NCI-H128 (cell line): ENCODE measurements around the gene ERMARD.
"Not testable (repeated sequence)": the region's sequence is repeated elsewhere in the genome, so short reads cannot be mapped to it uniquely, and the experiment has no call there.

Source experiments
- DNase-seq: peaks from one replicate; lab custom pipeline; 2025; ENCODE audit not compliant: unreplicated experiment; lab: John Stamatoyannopoulos, UW

ERMARD gene

DNA sequence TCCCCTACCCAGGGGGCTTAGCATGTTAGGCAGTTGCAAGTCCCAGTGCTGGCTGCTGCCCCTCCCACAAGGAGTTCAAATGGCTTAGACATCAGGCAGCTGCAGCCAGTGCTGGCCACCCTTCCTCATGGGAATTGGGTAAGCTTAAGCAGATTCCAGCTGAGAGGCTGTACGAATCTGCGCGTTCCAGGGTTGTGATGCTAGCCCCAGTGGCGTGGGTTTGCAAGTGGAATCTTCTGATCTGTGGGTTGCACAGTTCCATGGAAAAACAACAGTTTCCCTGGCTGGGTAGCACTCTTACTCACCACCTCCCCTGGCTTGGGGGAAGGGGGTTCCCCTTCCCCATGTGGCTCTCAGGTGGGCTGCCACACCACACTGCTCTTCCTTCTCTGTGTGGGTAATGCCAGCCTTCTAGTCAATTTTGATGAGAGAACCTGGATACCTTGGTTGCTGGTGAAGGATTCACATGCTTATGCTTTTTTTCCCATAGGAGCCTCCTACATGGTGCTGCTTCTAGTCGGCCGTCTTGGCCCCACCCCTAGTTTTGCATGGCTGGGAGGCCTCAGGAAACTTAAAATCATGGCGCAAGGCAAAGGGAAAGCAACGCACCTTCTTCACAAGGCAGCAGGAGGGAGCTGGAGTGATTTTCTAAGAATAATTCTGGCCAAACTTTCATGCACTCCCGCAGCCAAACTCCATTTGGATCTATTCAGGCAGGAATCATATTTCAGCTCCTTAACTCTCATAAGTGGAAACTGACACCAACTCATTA lies 13.0 kb upstream of the ERMARD start:
- peak; percentile 54 for DNase-seq

DNA sequence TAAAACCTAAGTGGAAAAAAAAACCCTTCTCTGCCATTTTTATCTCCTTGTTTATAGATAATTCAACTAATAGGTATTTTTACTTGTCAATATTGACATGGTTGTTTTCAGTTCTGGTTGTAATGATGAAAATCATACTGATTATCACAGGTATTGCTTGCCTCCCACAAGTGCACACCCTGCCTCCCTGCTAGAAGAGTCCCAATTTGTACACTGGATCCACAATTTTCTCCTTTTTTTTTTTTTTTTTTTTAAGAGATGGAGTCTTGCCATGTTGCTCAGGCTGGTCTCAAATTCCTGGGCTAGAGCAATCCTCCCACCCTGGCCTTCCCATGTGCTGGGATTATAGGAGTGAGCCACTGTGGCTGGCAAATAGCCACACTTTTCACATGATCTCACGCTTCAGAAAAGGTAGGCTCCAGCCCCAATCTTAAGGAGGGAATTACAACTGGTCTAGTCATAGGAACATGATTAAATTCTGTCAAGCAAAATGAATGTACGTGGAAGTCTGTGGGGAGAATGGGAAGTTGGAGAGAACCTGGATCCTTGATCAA lies 12.4 kb upstream of the ERMARD start:
- no peak for DNase-seq

DNA sequence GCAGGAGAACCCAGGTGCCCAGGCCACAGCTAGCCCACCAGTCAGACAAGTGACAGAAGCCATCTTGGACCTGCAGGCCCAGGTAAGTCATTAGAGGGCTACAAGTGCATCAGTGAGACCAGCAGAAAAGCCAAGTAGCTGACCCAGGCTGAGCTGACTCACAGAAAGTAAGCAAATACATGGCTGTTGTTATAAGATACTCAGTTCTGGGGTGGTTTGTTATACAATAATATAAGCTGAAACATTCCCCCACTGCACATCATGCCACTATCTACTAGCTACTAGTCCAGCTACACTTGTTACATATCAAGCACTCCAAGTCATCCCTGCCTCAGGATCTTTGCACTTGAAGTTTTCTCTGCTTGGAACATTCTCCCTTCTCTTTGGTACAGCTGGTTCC lies 10.1 kb upstream of the ERMARD start:
- DNase-seq = no peak

- DNase-seq = no peak
Observed at GRCh38 chr6:169745405-169745804, 6.0 kb upstream of the ERMARD start.

- DNase-seq = no peak
Observed at GRCh38 chr6:169746556-169746955, 4.9 kb upstream of the ERMARD start.

GRCh38 chr6:169752074-169752623 lies 727 bp downstream of the ERMARD start:
- DNase-seq = no peak

GRCh38 chr6:169755162-169755561 lies 3.7 kb downstream of the ERMARD start:
- DNase-seq = no peak

GRCh38 chr6:169763308-169763707 lies 11.9 kb downstream of the ERMARD start:
- no peak for DNase-seq

DNA sequence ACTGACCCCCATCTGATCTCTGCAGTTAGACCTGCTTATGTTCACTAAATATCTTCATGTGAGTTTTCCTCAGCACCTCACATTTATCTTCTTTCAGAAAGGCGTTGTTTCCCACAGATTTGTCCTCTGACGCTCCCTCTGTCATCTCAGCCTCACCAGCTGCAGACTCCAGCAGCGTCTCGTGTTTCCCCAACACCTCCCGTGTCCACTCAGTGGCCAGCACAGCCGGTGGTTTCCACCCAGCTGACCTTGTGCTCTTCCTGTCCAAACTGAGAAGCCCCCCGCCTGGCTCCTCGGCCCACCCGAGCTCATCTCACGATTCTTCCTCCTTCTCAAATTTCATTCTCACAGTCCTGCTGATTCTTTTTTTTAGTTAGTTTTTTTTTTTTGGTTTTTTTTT lies 12.5 kb downstream of the ERMARD start:
- DNase-seq = no peak

GRCh38 chr6:169765789-169766188 lies 14.4 kb downstream of the ERMARD start:
- not testable (repeated sequence) for DNase-seq

DNA sequence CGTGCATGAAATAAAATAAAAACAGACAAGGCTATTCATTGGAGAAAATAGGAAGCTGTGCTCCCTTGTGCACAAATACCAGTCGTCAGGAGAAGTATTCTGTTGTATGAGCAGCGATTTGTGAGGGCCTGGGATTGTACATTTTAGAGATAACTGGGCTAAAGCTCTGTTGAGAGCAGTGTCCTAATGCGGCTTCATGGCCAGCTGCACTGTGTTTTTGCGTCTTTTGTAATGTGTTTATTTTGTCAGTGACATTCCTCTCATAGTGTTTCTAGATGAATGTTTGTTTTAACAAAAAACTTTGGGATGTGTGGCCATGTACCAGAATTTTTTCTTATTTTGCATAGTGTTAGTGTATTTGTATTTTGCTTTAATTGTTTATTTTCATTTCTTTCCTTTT lies 14.8 kb downstream of the ERMARD start:
- no peak for DNase-seq

DNA sequence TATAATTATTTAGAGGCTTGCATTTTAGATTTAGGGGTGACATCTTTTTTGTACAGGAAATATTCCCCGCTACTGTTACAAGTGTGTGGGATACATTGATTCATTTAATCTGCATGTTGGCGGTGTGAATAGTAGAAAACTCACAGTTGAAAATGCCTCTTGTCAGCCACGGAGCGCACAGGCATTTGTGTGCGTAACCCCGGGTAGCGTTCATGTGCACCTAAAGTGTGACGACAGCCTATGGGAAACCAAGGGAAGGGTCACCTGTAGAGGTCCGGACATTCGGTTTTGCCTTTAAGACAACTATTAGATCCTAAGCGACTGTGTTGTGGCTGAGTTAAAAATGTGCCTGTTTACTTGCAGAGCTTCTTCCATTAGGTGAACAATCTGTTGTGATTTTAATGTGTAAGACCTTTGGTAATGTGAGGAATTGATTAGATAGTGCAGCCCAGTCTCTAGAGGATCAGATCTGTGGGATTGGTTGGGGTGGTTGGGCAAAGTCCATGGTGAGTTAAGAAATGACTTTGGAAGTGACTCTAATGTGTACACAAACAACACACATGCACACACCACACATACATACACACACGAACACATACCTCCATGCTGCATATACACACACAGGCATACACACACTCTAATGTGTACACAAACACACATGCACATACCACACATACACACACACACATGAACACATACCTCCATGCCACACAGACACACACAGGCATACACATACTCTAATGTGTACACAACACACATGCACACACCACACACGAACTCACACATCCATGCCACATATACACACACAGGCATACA lies 15.7 kb downstream of the ERMARD start:
- DNase-seq = no peak

GRCh38 chr6:169774347-169774746 lies 22.9 kb downstream of the ERMARD start:
- DNase-seq = no peak

DNA sequence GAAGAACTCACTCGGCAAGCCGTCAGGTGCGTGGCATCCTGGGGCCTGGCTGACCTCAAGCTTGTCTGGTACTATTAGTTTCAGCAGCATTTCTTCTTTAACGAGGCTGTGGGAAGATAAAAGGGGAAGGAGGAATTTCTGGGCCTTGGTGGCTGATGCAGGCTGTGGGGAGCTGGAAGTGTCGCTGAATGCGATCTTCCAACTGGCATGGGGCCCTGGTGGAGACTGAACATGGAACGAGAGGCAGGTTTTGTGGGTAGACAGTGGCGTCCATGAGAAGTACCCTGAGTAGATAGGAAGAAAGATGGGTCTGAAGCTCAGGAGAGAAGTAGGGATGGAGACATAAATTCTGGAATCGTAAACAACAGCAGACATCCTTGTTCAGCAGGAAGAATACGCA lies 23.9 kb downstream of the ERMARD start:
- DNase-seq = no peak

GRCh38 chr6:169776379-169776778 lies 25.0 kb downstream of the ERMARD start:
- DNase-seq = no peak

DNA sequence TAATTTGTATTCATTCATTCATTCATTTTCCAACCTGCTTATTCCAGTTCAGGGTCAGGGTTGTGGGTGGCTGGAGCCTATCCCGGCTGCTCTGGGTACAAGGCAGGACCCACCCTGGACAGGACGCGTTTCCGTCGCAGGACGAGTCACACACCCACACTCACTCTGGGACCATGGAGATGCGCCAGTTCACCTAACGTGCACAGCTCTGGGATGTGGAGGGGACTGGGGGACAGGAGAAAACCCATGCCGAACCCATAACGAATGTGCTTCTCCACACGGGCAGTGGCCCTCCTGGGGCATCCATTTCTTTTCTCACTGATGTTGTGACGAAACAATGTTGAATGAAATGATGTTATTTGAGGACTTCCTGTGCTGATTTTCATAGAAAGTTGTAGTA lies 26.5 kb downstream of the ERMARD start:
- no peak for DNase-seq

- DNase-seq = no peak
Observed at GRCh38 chr6:169778646-169779045, 27.2 kb downstream of the ERMARD start.

GRCh38 chr6:169779092-169779815 lies 27.8 kb downstream of the ERMARD start:
- DNase-seq = no peak

DNA sequence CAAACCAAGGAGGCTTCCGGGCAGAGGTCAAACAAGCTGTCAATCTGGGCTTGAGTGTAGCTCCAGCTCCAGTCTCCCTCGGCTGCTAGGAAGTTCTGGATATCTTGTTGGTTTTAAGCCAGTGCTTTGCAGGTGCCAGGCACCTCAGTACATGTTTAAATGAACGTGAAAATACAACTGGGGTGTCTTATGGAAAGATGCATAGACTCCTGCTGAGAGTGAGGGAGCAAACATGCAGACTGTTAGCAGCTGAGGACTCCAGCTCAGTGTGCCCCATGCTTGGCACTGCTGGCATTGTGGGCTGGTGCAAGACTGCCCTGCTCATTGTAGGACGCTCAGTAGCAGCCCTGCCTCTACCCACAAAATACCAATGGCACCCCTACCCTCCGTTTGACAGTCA lies 28.5 kb downstream of the ERMARD start:
- DNase-seq = no peak

DNA sequence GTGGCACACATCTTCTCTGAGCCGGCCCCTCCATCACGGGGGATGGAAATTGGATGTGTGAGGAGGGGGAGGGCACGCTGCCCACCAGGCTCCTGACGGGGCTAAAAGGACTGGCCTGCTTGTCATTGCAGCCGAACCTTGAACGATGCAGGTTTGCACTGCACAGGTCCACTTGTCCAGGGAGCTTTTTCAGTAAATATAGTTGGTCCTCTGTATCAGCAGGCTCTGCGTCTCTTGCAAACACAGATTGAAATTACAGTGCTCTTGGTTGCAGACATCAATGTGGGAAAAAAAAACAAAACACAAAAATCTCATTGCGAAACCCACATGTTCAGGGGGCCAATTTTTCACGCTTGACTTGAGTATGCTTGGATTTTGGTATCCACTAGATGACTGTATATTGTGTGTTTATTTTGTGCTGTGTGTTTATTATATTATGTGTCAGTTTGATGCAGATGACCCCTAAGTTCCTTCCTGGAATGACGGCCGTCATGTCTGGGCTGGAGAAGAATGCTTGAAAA lies 29.2 kb downstream of the ERMARD start:
- no peak for DNase-seq

DNA sequence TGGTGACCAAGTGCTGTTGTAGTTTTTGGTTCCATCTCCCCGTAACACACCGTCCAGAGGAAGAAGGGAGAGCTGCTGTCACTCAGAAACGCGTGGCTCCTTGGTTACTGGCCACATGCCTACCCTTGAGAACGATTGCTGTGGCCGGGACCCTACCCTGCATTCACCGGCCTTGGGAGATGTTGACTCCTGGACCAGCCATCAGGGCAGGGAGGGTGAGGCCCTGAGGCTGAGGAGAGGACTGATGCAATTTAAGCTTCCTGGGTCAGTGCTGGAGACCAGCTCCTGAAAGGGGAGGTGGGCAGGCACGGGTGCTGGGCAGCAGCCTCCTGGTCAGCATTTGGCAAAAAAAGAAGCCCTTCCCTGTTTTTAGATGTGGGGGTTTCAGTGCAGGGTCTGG lies 31.5 kb downstream of the ERMARD start:
- no peak for DNase-seq
